Stimulated activated CD8-positive, alpha-beta memory T cell treated with anti-CD3 and anti-CD28 coated beads, Interleukin-15, amount 100 ng/mL, for 1 hour (primary cell): ENCODE measurements around the gene RPS4Y1.
"Not testable (repeated sequence)": the region's sequence is repeated elsewhere in the genome, so short reads cannot be mapped to it uniquely, and the experiment has no call there.

Experiments used
- DNase-seq: peaks from one replicate; pipeline ENCODE4 v3.0.0-alpha.2; 2020; ENCODE audit warnings: low read depth

The RPS4Y1 gene

DNA sequence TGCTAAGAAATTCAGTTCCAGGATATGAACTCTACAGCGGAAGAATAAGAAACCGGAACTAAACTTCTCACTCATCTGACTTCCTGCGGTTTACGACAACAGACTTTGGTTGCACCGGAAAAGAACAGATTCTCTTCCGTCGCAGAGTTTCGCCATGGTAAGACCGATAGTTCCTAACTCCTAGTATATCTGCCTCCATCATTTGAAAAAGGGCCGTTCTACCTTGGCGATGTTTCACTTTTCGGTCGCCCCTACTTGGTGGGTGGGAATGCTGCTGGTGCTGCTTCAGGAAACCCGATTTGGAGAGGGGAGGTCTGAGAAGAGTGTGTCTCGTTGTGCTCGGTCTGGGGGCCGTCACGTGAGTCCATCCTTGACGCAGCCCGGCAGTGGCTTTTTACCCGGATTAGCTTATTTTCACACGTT is at the start of gene RPS4Y1:
TSS of gene RPS4Y1 (plus strand) at position 132 of the 423 bp plus-strand sequence. CDS start at position 155, 23 bp downstream.
- peak; percentile 14 for DNase-seq

- no peak for DNase-seq
Measured at GRCh38 chrY:2796977-2797523, 44.4 kb upstream of the RPS4Y1 start.

DNA sequence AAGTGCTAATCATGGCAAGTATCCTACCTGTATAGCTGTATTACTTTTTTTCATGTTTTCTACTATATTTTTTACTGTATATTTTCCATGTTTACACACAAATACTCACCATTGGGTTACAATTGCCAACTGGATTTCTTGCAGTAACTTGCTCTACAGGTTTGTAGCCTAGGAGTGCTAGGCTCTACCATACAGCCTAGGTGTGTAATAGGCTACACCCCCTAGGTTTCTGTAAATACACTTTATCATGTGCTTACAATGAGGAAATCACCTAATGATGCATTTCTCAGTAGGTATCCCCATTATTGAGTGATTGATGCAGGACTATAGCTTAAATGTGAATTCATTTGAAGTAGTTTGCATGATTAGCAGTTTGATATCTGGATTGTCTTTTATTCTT is 43.4 kb upstream of the RPS4Y1 start:
- DNase-seq: no peak

DNA sequence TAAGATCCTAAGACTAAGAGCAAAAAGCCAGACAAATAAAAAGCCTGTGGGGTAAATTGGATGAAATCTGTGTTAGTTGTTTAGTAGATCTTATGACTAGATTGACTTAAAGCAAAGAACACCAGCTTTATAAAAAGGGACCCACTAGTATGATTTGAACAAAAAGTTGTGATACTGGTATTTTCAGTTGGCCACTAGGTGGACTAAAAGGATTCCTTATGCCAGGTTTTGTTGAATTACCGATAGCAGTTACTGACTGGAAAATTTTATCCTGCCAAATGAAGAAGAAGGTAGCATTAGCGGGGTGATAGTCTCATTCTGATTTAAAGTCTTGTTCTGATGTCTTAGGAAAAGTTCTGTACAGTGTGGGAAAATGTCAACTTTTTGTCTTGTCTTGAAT is 41.2 kb upstream of the RPS4Y1 start:
- no peak for DNase-seq

- not testable (repeated sequence) for DNase-seq
Measured at GRCh38 chrY:2817146-2817896, 24.1 kb upstream of the RPS4Y1 start.

DNA sequence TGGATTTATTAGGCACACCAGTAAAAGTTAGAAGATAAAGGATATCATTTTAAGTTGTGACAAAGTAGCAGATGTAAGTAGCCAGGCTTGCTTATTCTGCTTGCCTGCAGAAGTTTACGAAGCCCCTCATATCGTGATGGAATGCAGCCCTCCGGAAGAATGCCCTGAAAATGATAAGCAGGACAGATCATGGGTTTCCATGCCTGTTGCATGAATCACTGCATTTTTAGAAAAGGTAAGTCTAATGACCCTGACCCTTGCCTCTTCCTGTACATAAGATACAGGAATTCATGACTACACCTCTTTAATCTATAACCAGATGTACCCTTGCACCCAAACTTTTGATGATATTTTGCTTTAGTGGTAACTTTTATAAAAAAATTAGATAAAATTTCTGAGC is 16.9 kb upstream of the RPS4Y1 start:
- DNase-seq: no peak

DNA sequence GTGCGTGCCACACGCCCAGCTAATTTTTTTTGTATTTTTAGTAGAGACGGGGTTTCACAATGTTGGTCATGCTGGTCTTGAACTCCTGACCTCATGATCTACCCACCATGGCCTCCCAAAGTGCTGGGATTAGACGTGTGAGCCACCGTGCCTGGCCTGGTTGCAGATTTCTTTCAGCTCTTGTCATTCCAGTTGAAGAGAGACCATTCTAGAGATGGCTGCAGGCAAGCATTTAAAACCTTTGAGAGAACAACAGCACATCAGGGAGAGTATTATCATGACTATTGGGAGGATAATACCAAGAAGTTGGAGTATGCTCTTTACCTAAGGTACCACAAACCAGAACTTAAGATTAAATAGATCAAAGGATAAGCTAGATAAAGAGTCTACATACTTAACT is 12.9 kb upstream of the RPS4Y1 start:
- no peak for DNase-seq

- no peak for DNase-seq
Measured at GRCh38 chrY:2835230-2835629, 6.2 kb upstream of the RPS4Y1 start.

- no peak for DNase-seq
Measured at GRCh38 chrY:2837078-2837477, 4.3 kb upstream of the RPS4Y1 start.

GRCh38 chrY:2837932-2838331 is 3.5 kb upstream of the RPS4Y1 start:
- no peak for DNase-seq

DNA sequence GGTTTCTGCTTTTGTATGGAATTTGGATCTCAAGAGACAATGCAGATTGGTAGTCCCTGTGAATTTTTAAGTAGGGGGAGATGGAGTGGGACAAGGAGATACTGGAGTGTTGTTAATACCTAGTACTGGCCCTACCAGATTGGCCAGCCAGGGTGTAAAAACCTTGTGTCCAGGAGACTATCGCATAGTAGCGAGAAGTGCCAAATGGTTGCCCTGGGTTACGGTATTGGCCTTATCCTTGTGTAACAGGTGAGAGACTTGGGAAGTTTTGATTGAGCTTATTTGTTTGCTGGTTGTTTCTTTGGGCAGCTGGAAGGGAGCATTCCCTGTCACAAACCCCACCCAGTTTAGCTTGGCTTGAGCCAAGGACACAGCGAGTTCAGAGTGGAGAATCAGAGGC is 5.4 kb downstream of the RPS4Y1 start:
- DNase-seq: no peak

DNA sequence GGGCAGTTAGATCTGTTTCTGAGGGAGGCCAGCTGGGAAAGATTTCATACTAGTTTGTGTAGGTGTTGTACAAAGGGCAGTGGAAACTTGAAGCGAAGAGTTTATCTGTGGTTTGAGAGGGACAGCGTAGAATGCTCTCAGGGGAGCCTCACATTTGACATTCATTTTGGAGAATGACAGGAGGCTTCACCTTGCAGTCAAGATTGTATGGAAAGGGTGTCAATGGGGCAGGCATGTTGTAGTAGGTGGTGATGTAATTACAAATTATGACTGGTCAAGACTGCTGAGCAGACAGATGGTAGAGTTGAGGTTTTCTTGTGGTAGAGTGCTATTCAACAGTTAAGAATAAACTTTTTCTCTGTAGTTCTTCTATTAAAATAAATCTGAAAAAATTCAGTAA is 7.0 kb downstream of the RPS4Y1 start:
- no peak for DNase-seq

DNA sequence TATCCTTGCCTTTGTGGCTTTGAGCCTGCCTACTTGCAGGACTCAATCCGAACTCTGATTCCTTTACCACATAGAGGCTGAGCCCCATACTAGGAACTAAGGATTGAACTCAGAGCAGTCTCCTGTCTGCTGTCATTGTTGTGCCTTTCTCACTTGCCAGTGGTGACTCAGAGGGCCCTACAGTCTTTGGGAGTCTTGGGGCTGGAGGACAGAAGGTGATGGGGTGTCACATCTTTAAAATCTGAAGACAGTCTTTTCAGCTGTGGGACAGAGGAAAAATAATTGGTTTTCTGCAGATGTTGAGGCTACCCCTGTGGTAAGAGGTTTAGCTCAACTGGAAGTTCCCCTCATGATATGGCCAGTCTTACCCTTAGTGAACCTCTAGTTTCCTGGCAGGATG is 8.0 kb downstream of the RPS4Y1 start:
- no peak for DNase-seq

GRCh38 chrY:2854145-2854774 is 12.9 kb downstream of the RPS4Y1 start:
- DNase-seq: no peak

DNA sequence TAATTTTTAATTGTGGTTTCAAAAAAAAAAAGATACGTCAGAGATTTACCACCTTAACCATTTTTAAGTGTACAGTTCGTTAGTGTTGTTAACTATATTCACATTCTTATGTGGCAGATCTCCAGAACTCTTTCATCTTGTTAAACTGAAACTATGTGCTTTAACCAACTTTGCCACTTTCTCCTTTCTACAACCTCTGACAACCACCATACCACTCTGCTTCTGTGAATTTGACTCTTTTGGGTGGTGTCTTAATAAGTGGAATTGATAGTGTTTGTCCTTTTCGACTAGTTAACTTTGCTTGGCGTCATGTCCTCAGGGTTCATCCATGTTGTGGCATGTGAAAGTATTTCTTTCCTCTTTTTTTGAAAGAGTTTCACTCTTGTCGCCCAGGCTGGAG is 15.7 kb downstream of the RPS4Y1 start:
- no peak for DNase-seq

- no peak for DNase-seq
Measured at GRCh38 chrY:2857686-2858085, 16.3 kb downstream of the RPS4Y1 start.

DNA sequence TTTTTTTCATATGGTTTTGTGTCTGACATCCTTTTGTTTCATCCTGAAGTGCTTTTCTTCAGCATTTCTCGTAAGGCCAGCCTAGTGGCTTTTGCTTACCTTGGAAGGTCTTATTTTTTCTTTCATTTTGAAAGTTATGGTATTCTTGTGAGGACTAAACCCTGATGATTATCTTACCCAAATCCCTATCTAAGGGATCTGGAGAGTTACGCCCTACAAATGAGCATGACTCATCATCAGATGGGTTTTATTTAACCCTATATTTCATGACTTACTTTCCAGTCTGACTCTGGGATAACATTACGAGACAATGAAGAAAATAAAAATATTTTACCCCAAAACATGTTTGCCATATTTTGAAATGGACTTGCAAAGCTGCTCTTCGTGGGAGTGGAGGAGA is 18.4 kb downstream of the RPS4Y1 start:
- no peak for DNase-seq

GRCh38 chrY:2860511-2860910 is 19.1 kb downstream of the RPS4Y1 start:
- no peak for DNase-seq

DNA sequence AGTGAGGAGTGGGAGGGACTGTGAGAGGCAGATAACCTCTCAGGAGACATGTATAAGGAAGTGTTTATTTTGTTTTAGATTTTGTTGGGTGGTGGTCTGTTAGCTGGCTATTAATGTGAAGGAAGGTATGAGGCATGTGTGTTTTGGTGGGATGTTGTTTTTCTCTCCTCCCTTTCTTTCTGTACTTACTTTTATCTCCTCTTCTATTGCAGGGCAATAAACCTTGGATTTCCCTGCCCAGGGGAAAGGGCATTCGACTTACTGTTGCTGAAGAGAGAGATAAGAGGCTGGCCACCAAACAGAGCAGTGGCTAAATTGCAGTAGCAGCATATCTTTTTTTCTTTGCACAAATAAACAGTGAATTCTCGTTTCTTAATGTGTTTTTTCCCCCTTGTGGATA is 25.2 kb downstream of the RPS4Y1 start:
- no peak for DNase-seq

DNA sequence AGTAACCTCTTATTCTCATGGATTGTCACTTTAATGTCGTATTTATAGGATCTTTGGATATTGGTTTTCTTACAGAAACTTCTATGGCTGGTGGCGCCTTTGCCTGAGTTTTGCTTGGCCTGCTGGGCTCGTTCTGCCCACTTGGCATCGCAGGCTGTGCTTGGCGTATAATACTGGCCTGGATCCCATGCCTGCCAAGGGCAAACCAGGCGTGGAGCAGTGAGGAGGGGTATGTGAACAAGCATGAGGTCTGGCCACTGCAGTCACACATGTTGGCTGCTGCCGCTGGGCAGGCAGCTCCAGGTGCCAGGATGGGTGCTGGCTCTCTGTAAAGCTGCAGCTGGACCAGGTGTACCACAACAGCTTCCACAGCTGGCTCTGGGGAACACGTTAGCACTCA is 26.1 kb downstream of the RPS4Y1 start:
- no peak for DNase-seq

- DNase-seq: no peak
Measured at GRCh38 chrY:2868035-2868607, 26.7 kb downstream of the RPS4Y1 start.

DNA sequence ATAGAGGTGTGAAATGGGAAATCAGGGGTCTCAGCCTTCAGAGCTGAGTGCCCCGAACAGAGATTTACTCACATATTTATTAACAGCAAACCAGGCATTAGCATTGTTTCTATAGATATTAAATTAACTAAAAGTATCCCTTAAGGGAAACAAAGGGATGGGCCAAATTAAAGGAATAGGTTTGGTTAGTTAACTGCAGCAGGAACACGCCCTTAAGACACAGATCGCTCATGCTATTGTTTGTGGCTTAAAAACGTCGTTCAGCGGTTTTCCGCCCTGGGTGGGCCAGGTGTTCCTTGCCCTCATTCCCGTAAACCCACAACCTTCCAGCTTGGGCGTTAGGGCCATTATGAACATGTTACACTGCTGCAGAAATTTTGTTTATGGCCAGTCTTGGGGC is 30.8 kb downstream of the RPS4Y1 start:
- not testable (repeated sequence) for DNase-seq

- DNase-seq: no peak
Measured at GRCh38 chrY:2874211-2874610, 32.8 kb downstream of the RPS4Y1 start.
